Heart left ventricle (tissue), 13 donors: ENCODE results near the gene BACH2.

Experiments used
- POLR2A ChIP-seq, 2 donors: fragments of 450-650 bp; IDR thresholded peaks; one replicate each; pipeline ENCODE4 v1.6.1; 2017; ENCODE audit warnings: antibody characterized with exemption in 2 of 2, mild to moderate bottlenecking in 2 of 2, moderate library complexity in 2 of 2
- TF ChIP-seq, protein P1 (sequence below), 12 donors: fragments of 200-600 bp; sonication (generic) in 4 of 12; IDR thresholded peaks; one replicate each; pipeline versions ENCODE4 v1.5.0 to v1.8.0; 2018 to 2022; ENCODE audit warnings: antibody characterized with exemption in 12 of 12, mild to moderate bottlenecking in 5 of 12
- donor health status: ischemic (EF 13 %, LVEDD 7.1; RV severe dilation, severe dysfunction).
- donor health status: DM: no; HTN: yes; CAD: no.
- donor health status: DM: no; HTN: no; CAD: no.
- donor health status: ischemic (EF 25% LVEDD 6.9; RV normal size, moderate dysfunction).
- donor health status: ischemic (EF 25% LVEDD 5.7; RV mildly dilated, moderate dysfunction).
- donor health status: ischemic (EF 35%, LVEDD 5.7; RV mildly dilated, moderate dysfunction).
- donor health status: nonischemic (EF 11% LVEDD 7.7; RV severe dilation, severe dysfunction).
- donor health status: DM: yes; HTN: yes; CAD: no.
- donor health status: PGD.
- donor health status: ischemic (EF 29% LVEDD 5.4; RV normal size, mild dysfunction).
- donor health status: nonischemic (EF 23%, LVEDD 6.1; RV moderate dilation, normal function).

GRCh38 chr6:90301816-90302215, 5.2 kb upstream of the BACH2 start:
- TF ChIP-seq, protein P1, sequence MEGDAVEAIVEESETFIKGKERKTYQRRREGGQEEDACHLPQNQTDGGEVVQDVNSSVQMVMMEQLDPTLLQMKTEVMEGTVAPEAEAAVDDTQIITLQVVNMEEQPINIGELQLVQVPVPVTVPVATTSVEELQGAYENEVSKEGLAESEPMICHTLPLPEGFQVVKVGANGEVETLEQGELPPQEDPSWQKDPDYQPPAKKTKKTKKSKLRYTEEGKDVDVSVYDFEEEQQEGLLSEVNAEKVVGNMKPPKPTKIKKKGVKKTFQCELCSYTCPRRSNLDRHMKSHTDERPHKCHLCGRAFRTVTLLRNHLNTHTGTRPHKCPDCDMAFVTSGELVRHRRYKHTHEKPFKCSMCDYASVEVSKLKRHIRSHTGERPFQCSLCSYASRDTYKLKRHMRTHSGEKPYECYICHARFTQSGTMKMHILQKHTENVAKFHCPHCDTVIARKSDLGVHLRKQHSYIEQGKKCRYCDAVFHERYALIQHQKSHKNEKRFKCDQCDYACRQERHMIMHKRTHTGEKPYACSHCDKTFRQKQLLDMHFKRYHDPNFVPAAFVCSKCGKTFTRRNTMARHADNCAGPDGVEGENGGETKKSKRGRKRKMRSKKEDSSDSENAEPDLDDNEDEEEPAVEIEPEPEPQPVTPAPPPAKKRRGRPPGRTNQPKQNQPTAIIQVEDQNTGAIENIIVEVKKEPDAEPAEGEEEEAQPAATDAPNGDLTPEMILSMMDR (IDR thresholded peaks at IDR 0.05), result no peak
- no peak for TF ChIP-seq POLR2A (IDR thresholded peaks at IDR 0.05)
